GM12892 (cell line): ENCODE measurements around the gene NEK6.

Source experiments
- POLR2A ChIP-seq: IDR thresholded peaks from 2 replicates; pipeline ENCODE4 v1.6.1; 2011; ENCODE audit warnings: low read depth, low read length, control low read depth
- POLR2AphosphoS5 ChIP-seq: IDR thresholded peaks from 2 replicates; pipeline ENCODE4 v1.6.1; 2011; ENCODE audit warnings: low read depth, low read length, control low read depth
- TAF1 ChIP-seq: IDR thresholded peaks from 2 replicates; pipeline ENCODE4 v1.6.1; 2011; ENCODE audit warnings: low read depth, mild to moderate bottlenecking, control low read depth, low read length, borderline replicate concordance

GRCh38 chr9:124281931-124282371 lies 24.2 kb downstream of the NEK6 start:
- no peak for TF ChIP-seq POLR2AphosphoS5
- no peak for TF ChIP-seq TAF1
- TF ChIP-seq POLR2A = no peak
